ENCODE measurements around the gene ZNF586.

Gene ZNF586

GRCh38 chr19:57771417-57771816, 1.9 kb downstream of the ZNF586 start:
- Histone ChIP-seq H3K27ac (no peak overlapping the region), H3K36me3 (replicated peaks) (peaks cover 15% of the 10 kb centered on the region), H3K27me3 (replicated peaks) (no peaks in the 10 kb centered on the region), H3K4me3 (ENCODE audit: low read depth, low read length) (no peak overlapping the region)
- no peak for TF ChIP-seq CTCF (IDR thresholded peaks at IDR 0.05; ENCODE audit: low read depth, low read length, missing control alignments)
- in situ Hi-C loops (cut with HindIII; ENCODE audit: low pct_ligation_motif_present, low sequenced_read_pairs), result no loop called here
- DNase-seq, result no peak

GRCh38 chr19:57773488-57773887, 4.0 kb downstream of the ZNF586 start:
- H3K36me3 ChIP-seq (replicated peaks), result peaks cover 30% of the 10 kb centered on the region
- H3K4me3 ChIP-seq (ENCODE audit: low read depth, low read length), result no peak overlapping the region
- in situ Hi-C loops (cut with HindIII; ENCODE audit: low pct_ligation_motif_present, low sequenced_read_pairs), result no loop called here
- no peaks in the 10 kb centered on the region for H3K27me3 ChIP-seq (replicated peaks)
- no peak overlapping the region for H3K27ac ChIP-seq
- no peak for TF ChIP-seq CTCF (IDR thresholded peaks at IDR 0.05; ENCODE audit: low read depth, low read length, missing control alignments)
- DNase-seq, result no peak

GRCh38 chr19:57776764-57777296, 7.4 kb downstream of the ZNF586 start:
- H3K27me3 ChIP-seq (replicated peaks), result no peaks in the 10 kb centered on the region
- in situ Hi-C loops (cut with HindIII; ENCODE audit: low pct_ligation_motif_present, low sequenced_read_pairs), result no loop called here
- no peak for TF ChIP-seq CTCF (IDR thresholded peaks at IDR 0.05; ENCODE audit: low read depth, low read length, missing control alignments)
- no peak for DNase-seq
- no peak overlapping the region for H3K27ac ChIP-seq
- peaks cover 52% of the 10 kb centered on the region for H3K36me3 ChIP-seq (replicated peaks)
- no peak overlapping the region for H3K4me3 ChIP-seq (ENCODE audit: low read depth, low read length)

GRCh38 chr19:57778336-57778735, 8.9 kb downstream of the ZNF586 start:
- Histone ChIP-seq H3K4me3 (ENCODE audit: low read depth, low read length) (no peak overlapping the region), H3K27me3 (replicated peaks) (no peaks in the 10 kb centered on the region), H3K36me3 (replicated peaks) (peaks cover 52% of the 10 kb centered on the region), H3K27ac (no peak overlapping the region)
- in situ Hi-C loops (cut with HindIII; ENCODE audit: low pct_ligation_motif_present, low sequenced_read_pairs), result no loop called here
- DNase-seq, result no peak
- TF ChIP-seq CTCF (IDR thresholded peaks at IDR 0.05; ENCODE audit: low read depth, low read length, missing control alignments), result no peak

GRCh38 chr19:57779220-57779845, 9.9 kb downstream of the ZNF586 start:
- H3K27me3 ChIP-seq (replicated peaks), result no peaks in the 10 kb centered on the region
- DNase-seq, result no peak
- TF ChIP-seq CTCF (IDR thresholded peaks at IDR 0.05; ENCODE audit: low read depth, low read length, missing control alignments), result no peak
- H3K4me3 ChIP-seq (ENCODE audit: low read depth, low read length), result no peak overlapping the region
- in situ Hi-C loops (cut with HindIII; ENCODE audit: low pct_ligation_motif_present, low sequenced_read_pairs), result no loop called here
- no peak overlapping the region for H3K27ac ChIP-seq
- peaks cover 52% of the 10 kb centered on the region for H3K36me3 ChIP-seq (replicated peaks)

GRCh38 chr19:57786286-57786685, 16.8 kb downstream of the ZNF586 start:
- no peak for TF ChIP-seq CTCF (IDR thresholded peaks at IDR 0.05; ENCODE audit: low read depth, low read length, missing control alignments)
- H3K36me3 ChIP-seq (replicated peaks), result peaks cover 12% of the 10 kb centered on the region
- H3K27me3 ChIP-seq (replicated peaks), result no peaks in the 10 kb centered on the region
- H3K4me3 ChIP-seq (ENCODE audit: low read depth, low read length), result no peak overlapping the region
- H3K27ac ChIP-seq, result no peak overlapping the region
- in situ Hi-C loops (cut with HindIII; ENCODE audit: low pct_ligation_motif_present, low sequenced_read_pairs), result no loop called here
- DNase-seq, result no peak
